Hair follicle dermal papilla cell (primary cell): ENCODE data around the gene VBP1. TPM values are rescaled to one million over a fixed set of nuclear protein-coding genes. Genes with fewer than 3 reads are reported as not detected.

ENCODE experiments used
- total RNA-seq: library from RNA; depleted of rRNA; stranded (reverse); fragments of >200 nt; gene quantifications from 2 replicates; pipeline ENCODE4 v1.2.3, GENCODE V29; 2012

VBP1 gene
- 38.8 and 46.3 TPM in 2 replicates for total RNA-seq

GRCh38 chrX:155216179-155216939 is at the start of gene VBP1:
TSS of gene VBP1 (plus strand) at chrX:155216460. CDS start at chrX:155216483, 23 bp downstream.

GRCh38 chrX:155263854-155264628 is 47.8 kb downstream of the VBP1 start, which contains the start of gene RAB39B:
TSS of gene RAB39B (minus strand) at chrX:155264491. CDS start at chrX:155264288, 203 bp downstream.

Other genes starting within 250 kb of the VBP1 start
- gene F8, start 193.7 kb upstream of the VBP1 start, total RNA-seq = 5.2 and 6.7 TPM in 2 replicates
- gene FUNDC2, start 189.6 kb upstream of the VBP1 start, total RNA-seq = 25.8 and 30.1 TPM in 2 replicates
- 11.9 and 12.0 TPM in 2 replicates for gene CMC4, start 145.3 kb upstream of the VBP1 start, total RNA-seq
- gene MTCP1, start 145.3 kb upstream of the VBP1 start, total RNA-seq = 0.97 and 1.1 TPM in 2 replicates
- gene BRCC3, start 145.0 kb upstream of the VBP1 start, total RNA-seq = 11.2 and 11.7 TPM in 2 replicates
- 0.65 and 0.85 TPM in 2 replicates for gene RAB39B, start 48.0 kb downstream of the VBP1 start, total RNA-seq
- 5.1 and 7.8 TPM in 2 replicates for gene CLIC2, start 118.2 kb downstream of the VBP1 start, total RNA-seq
- not detected in 2 replicates for gene F8A2, start 165.6 kb downstream of the VBP1 start, total RNA-seq
- 2.2 and 3.7 TPM in 2 replicates for gene F8A3, start 242.2 kb downstream of the VBP1 start, total RNA-seq